IMR-90 (cell line): ENCODE data around the gene RABEP2. TPM values are rescaled to one million over a fixed set of nuclear protein-coding genes. Genes with fewer than 3 reads are reported as not detected.

ENCODE experiments used
- ATAC-seq: fragments of 200-7000 bp; cut with Tn5 transposase; 2 replicates; pipeline ENCODE4 v1.9.1; 2020; ENCODE audit warnings: low read depth, mild to moderate bottlenecking, moderate library complexity
- BruUV-seq: library from RNA; stranded (reverse); fragments of 400-500 nt; replicated peaks from 2 replicates; lab custom pipeline; 2021; lab: Mats Ljungman, UMichigan
- CTCF ChIA-PET: fragments of 300-600 bp; formaldehyde crosslinking; extraction: SDS; loops from one replicate; lab custom pipeline; 2021; ENCODE audit warnings: antibody characterized with exemption; lab: Yijun Ruan, JAX
- POLR2A ChIA-PET: fragments of 300-600 bp; sonication (Branson Sonifier 250); formaldehyde crosslinking; loops from one replicate; lab custom pipeline; 2022; ENCODE audit warnings: antibody characterized with exemption; ENCODE audit not compliant: unreplicated experiment; lab: Charles Lee
- DNase-seq: peaks from one replicate; pipeline ENCODE4 v3.0.0; 2013
- H2AFZ ChIP-seq: replicated peaks from 2 replicates; pipeline ENCODE3; 2013; ENCODE audit warnings: low read length, mild to moderate bottlenecking; ENCODE audit not compliant: poor library complexity
- H2AK5ac ChIP-seq: 2 replicates; pipeline ENCODE4 v1.6.1; 2013; ENCODE audit warnings: low read depth, low read length, inconsistent platforms
- H2AK9ac ChIP-seq: replicated peaks from 2 replicates; pipeline ENCODE3; 2013; ENCODE audit warnings: mild to moderate bottlenecking, low read depth, low read length, moderate library complexity; ENCODE audit not compliant: poor library complexity
- H2BK120ac ChIP-seq: 2 replicates; pipeline ENCODE4 v1.6.1; 2013; ENCODE audit warnings: low read depth, low read length, inconsistent platforms
- H2BK15ac ChIP-seq: 3 replicates; pipeline ENCODE4 v1.6.1; 2013; ENCODE audit warnings: low read depth, low read length, inconsistent platforms
- H2BK20ac ChIP-seq: 2 replicates; pipeline ENCODE4 v1.6.1; 2013; ENCODE audit warnings: low read depth, mild to moderate bottlenecking, inconsistent platforms, low read length, moderate library complexity
- H2BK5ac ChIP-seq: 2 replicates; pipeline ENCODE4 v1.6.1; 2013; ENCODE audit warnings: mild to moderate bottlenecking, low read depth, low read length, inconsistent platforms; ENCODE audit not compliant: poor library complexity, severe bottlenecking
- H3K14ac ChIP-seq: replicated peaks from 2 replicates; pipeline ENCODE4 v1.6.1; 2013; ENCODE audit warnings: low read depth, low read length, inconsistent platforms
- H3K18ac ChIP-seq: 2 replicates; pipeline ENCODE4 v1.6.1; 2013; ENCODE audit warnings: low read depth, low read length, control low read depth
- H3K23ac ChIP-seq: 2 replicates; pipeline ENCODE4 v1.6.1; 2013; ENCODE audit warnings: low read depth, low read length, inconsistent platforms
- H3K27ac ChIP-seq: 2 replicates; pipeline ENCODE4 v1.5.1; 2013; ENCODE audit warnings: mild to moderate bottlenecking, control low read depth, low read length; ENCODE audit not compliant: insufficient read depth
- H3K27me3 ChIP-seq: 2 replicates; pipeline ENCODE4 v1.6.1; 2013; ENCODE audit warnings: low read length; ENCODE audit not compliant: control insufficient read depth, insufficient read depth
- H3K36me3 ChIP-seq: 2 replicates; pipeline ENCODE4 v1.6.1; 2013; ENCODE audit warnings: low read length, mixed read lengths; ENCODE audit not compliant: control insufficient read depth, insufficient read depth
- H3K4ac ChIP-seq: 2 replicates; pipeline ENCODE4 v1.6.1; 2013; ENCODE audit warnings: low read depth, low read length, inconsistent platforms
- H3K4me1 ChIP-seq: 2 replicates; pipeline ENCODE4 v1.6.1; 2013; ENCODE audit warnings: low read length, mixed read lengths; ENCODE audit not compliant: control insufficient read depth, insufficient read depth
- H3K4me2 ChIP-seq: 2 replicates; pipeline ENCODE4 v1.6.1; 2013; ENCODE audit warnings: low read depth, mild to moderate bottlenecking, control low read depth, low read length, moderate library complexity
- H3K4me3 ChIP-seq: 2 replicates; pipeline ENCODE4 v1.5.1; 2013; ENCODE audit warnings: low read depth, mild to moderate bottlenecking, control low read depth, low read length, moderate library complexity; ENCODE audit not compliant: insufficient read depth
- H3K56ac ChIP-seq: 2 replicates; pipeline ENCODE4 v1.6.1; 2013; ENCODE audit warnings: low read length, inconsistent platforms; ENCODE audit not compliant: insufficient read depth; ENCODE audit errors: extremely low read depth
- H3K79me1 ChIP-seq, 2 experiments: 2 replicates each; pipeline ENCODE4 v1.6.1; 2013; ENCODE audit warnings: low read length in 2 of 2, inconsistent platforms in 1 of 2, low read depth in 1 of 2
- H3K9ac ChIP-seq: 2 replicates; pipeline ENCODE4 v1.6.1; 2013; ENCODE audit warnings: low read depth, low read length, control low read depth
- H3K9me1 ChIP-seq: 2 replicates; pipeline ENCODE4 v1.6.1; 2013; ENCODE audit warnings: low read length, inconsistent platforms; ENCODE audit not compliant: insufficient read depth
- H3K9me3 ChIP-seq: 2 replicates; pipeline ENCODE4 v1.6.1; 2013; ENCODE audit warnings: low read length; ENCODE audit not compliant: control insufficient read depth, insufficient read depth
- H4K20me1 ChIP-seq: 2 replicates; pipeline ENCODE4 v1.6.1; 2013; ENCODE audit warnings: low read length, inconsistent platforms; ENCODE audit not compliant: insufficient read depth
- H4K5ac ChIP-seq: 2 replicates; pipeline ENCODE4 v1.6.1; 2013; ENCODE audit warnings: mild to moderate bottlenecking, low read depth, low read length, control low read depth
- H4K8ac ChIP-seq, 2 experiments: 2 replicates each; pipeline ENCODE4 v1.6.1; 2013; ENCODE audit warnings: low read depth in 2 of 2, low read length in 2 of 2, control low read depth in 1 of 2, inconsistent platforms in 1 of 2
- H4K91ac ChIP-seq: 2 replicates; pipeline ENCODE4 v1.6.1; 2013; ENCODE audit warnings: low read depth, low read length, inconsistent platforms; ENCODE audit not compliant: insufficient read depth
- BHLHE40 ChIP-seq: fragments of 150-350 bp; IDR thresholded peaks from 2 replicates; pipeline ENCODE4 v1.6.1; 2016; ENCODE audit warnings: mild to moderate bottlenecking, low read depth, low read length
- CEBPB ChIP-seq: IDR thresholded peaks from 2 replicates; pipeline ENCODE4 v1.6.1; 2012; ENCODE audit warnings: low read depth, low read length, improper control_type of control experiment
- CHD1 ChIP-seq: IDR thresholded peaks from 2 replicates; pipeline ENCODE4 v1.6.1; 2012; ENCODE audit warnings: low read depth, low read length, improper control_type of control experiment
- ELK1 ChIP-seq: fragments of 150-350 bp; IDR thresholded peaks from 2 replicates; pipeline ENCODE4 v1.6.1; 2016; ENCODE audit warnings: low read depth, mild to moderate bottlenecking, low read length, moderate library complexity, borderline replicate concordance
- FOS ChIP-seq: fragments of 150-350 bp; IDR thresholded peaks from 2 replicates; pipeline ENCODE4 v1.6.1; 2016; ENCODE audit warnings: low read depth, low read length
- MAFK ChIP-seq: IDR thresholded peaks from 2 replicates; pipeline ENCODE4 v1.6.1; 2012; ENCODE audit warnings: low read depth, low read length, improper control_type of control experiment
- MAZ ChIP-seq: IDR thresholded peaks from 2 replicates; pipeline ENCODE4 v1.6.1; 2012; ENCODE audit warnings: low read depth, mild to moderate bottlenecking, low read length, improper control_type of control experiment, moderate library complexity, borderline replicate concordance
- MXI1 ChIP-seq: IDR thresholded peaks from 2 replicates; pipeline ENCODE4 v1.6.1; 2012; ENCODE audit warnings: low read depth, mild to moderate bottlenecking, low read length, moderate library complexity, borderline replicate concordance
- NFE2L2 ChIP-seq: fragments of 150-350 bp; IDR thresholded peaks from 2 replicates; pipeline ENCODE4 v1.6.1; 2016; ENCODE audit warnings: low read depth, mild to moderate bottlenecking, low read length
- POLR2A ChIP-seq: IDR thresholded peaks from 2 replicates; pipeline ENCODE4 v1.6.1; 2012; ENCODE audit warnings: mild to moderate bottlenecking, low read depth, low read length
- RAD21 ChIP-seq: IDR thresholded peaks from 2 replicates; pipeline ENCODE4 v1.6.1; 2012; ENCODE audit warnings: low read length, improper control_type of control experiment
- RCOR1 ChIP-seq: IDR thresholded peaks from 2 replicates; pipeline ENCODE4 v1.6.1; 2012; ENCODE audit warnings: mild to moderate bottlenecking, low read length, improper control_type of control experiment; ENCODE audit not compliant: insufficient replicate concordance
- RFX5 ChIP-seq: IDR thresholded peaks from 2 replicates; pipeline ENCODE4 v1.8.0; 2012; ENCODE audit warnings: low read depth, mild to moderate bottlenecking, low read length, moderate library complexity
- SMC3 ChIP-seq: fragments of 150-350 bp; IDR thresholded peaks from 2 replicates; pipeline ENCODE4 v1.6.1; 2016; ENCODE audit warnings: low read depth, mild to moderate bottlenecking, antibody characterized with exemption, low read length, moderate library complexity
- USF2 ChIP-seq: fragments of 150-350 bp; IDR thresholded peaks from 2 replicates; pipeline ENCODE4 v1.6.1; 2017; ENCODE audit warnings: mild to moderate bottlenecking, antibody characterized with exemption, low read length, low read depth
- WGBS, 2 experiments: methylation state at CpG; one replicate each; pipeline versions ENCODE4 v1.1.5 to v1.1.7; 2013; ENCODE audit warnings: missing lambda C conversion rate in 2 of 2; ENCODE audit not compliant: insufficient read length in 1 of 2; ENCODE audit errors: extremely low coverage in 2 of 2; 5-methylcytosine and 5-hydroxymethylcytosine counted together
- dilution Hi-C: fragments of 300-500 bp; cut with HindIII; formaldehyde crosslinking; loops from one replicate; pipeline ENCODE4 v1.14.3; 2018; ENCODE audit warnings: low sequenced_read_pairs; ENCODE audit not compliant: unreplicated experiment
- in situ Hi-C: fragments of 300-500 bp; cut with MboI; formaldehyde crosslinking; loops from 3 replicates; pipeline ENCODE4 v1.14.3; 2019; ENCODE audit warnings: low sequenced_read_pairs, inconsistent platforms, mixed read lengths
- intact Hi-C: fragments of 100-400 bp; cut with micrococcal nuclease; formaldehyde crosslinking; loops from 2 replicates; pipeline ENCODE4 v1.10.0; 2022
- polyA plus RNA-seq, 3 experiments: library from polyadenylated mRNA; depleted of rRNA; stranded (reverse); fragments of >200 nt; gene quantifications; 2 replicates each; pipeline ENCODE4 v1.2.3, GENCODE V29; 2012; ENCODE audit warnings: low replicate concordance in 1 of 3
- total RNA-seq: library from RNA; depleted of rRNA; stranded (reverse); fragments of >200 nt; gene quantifications from 2 replicates; pipeline ENCODE4 v1.2.3, GENCODE V29; 2012
- TF ChIP-seq, protein P1 (sequence below): conservative IDR thresholded peaks from 2 replicates; pipeline ENCODE4 v1.5.1; 2012; ENCODE audit warnings: mild to moderate bottlenecking, low read depth, low read length, improper control_type of control experiment

RABEP2 gene
- total and polyA plus RNA-seq, 2 of the 4 experiments (the other 2 are of a cell fraction) = 12.2 to 20.0 TPM

DNA sequence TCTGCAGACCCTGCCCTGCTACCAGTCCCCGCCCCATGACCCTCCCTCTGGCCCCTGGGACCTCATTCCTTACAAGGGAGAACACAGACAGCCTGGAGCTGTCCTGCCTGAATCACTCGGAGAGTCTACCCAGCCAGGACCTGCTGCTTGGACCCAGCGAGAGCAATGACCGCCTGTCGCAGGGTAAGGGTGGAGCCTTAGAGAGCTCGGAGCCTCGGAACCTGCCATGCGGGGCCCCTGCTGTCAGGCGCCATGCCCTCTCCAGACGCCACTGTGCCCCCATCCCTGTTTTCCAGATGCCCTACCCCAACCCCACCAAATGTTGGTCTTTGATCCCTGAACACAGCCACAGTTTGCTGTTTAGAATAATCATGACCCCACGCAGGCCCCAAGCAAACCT lies 55.8 kb downstream of the RABEP2 start:
- Histone ChIP-seq H3K56ac (no peak overlapping the region), H4K20me1 (peaks cover 11% of the 10 kb centered on the region), H3K4me1 (peaks cover 5% of the 10 kb centered on the region; the same call in 1 of the 2 replicates), H3K14ac (no peak overlapping the region), H3K9ac (no peak overlapping the region), H3K27me3 (no peaks in the 10 kb centered on the region), H3K9me3 (no peaks in the 10 kb centered on the region), H2BK5ac (no peak overlapping the region), H3K4me3 (no peak overlapping the region), H2BK120ac (no peak overlapping the region), H4K91ac (no peak overlapping the region), H2BK15ac (no peak overlapping the region), H3K27ac (no peak overlapping the region), H3K9me1 (peaks cover 4% of the 10 kb centered on the region; the same call in 1 of the 2 replicates), H2AK9ac (no peak overlapping the region), H3K79me1 (peaks cover 18 to 43% of the 10 kb centered on the region in 2 experiments; a peak in 3 of 4 replicates), H2BK20ac (no peak overlapping the region), H4K5ac (no peak overlapping the region), H2AFZ (no peak overlapping the region), H2AK5ac (no peak overlapping the region), H3K23ac (no peak overlapping the region), H4K8ac (no peak overlapping the region), H3K4ac (no peak overlapping the region), H3K4me2 (no peak overlapping the region), H3K18ac (no peak overlapping the region), H3K36me3 (peaks cover 56% of the 10 kb centered on the region)
- TF ChIP-seq POLR2A (no peak), CHD1 (no peak), FOS (no peak), RCOR1 (no peak), MAZ (no peak), CEBPB (no peak), RFX5 (no peak), NFE2L2 (no peak), MXI1 (no peak), USF2 (no peak), SMC3 (no peak), BHLHE40 (no peak), RAD21 (no peak), ELK1 (no peak), MAFK (no peak)
- TF ChIP-seq, protein P1, sequence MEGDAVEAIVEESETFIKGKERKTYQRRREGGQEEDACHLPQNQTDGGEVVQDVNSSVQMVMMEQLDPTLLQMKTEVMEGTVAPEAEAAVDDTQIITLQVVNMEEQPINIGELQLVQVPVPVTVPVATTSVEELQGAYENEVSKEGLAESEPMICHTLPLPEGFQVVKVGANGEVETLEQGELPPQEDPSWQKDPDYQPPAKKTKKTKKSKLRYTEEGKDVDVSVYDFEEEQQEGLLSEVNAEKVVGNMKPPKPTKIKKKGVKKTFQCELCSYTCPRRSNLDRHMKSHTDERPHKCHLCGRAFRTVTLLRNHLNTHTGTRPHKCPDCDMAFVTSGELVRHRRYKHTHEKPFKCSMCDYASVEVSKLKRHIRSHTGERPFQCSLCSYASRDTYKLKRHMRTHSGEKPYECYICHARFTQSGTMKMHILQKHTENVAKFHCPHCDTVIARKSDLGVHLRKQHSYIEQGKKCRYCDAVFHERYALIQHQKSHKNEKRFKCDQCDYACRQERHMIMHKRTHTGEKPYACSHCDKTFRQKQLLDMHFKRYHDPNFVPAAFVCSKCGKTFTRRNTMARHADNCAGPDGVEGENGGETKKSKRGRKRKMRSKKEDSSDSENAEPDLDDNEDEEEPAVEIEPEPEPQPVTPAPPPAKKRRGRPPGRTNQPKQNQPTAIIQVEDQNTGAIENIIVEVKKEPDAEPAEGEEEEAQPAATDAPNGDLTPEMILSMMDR = no peak
- DNase-seq (no peak), ATAC-seq (no peak)
- POLR2A ChIA-PET = no interaction called here
- CTCF ChIA-PET = no interaction called here
- dilution Hi-C loops (no loop called here), intact Hi-C loops (no loop called here), in situ Hi-C loops (no loop called here)
- BruUV-seq = no TSS peak
- 85% methylated on average over 3 of the region's 11 CpGs; no CpG with 5 or more reads in 1 of the 2 experiments for WGBS, 2 experiments
